ENCODE measurements around the gene PANX2.

DNA sequence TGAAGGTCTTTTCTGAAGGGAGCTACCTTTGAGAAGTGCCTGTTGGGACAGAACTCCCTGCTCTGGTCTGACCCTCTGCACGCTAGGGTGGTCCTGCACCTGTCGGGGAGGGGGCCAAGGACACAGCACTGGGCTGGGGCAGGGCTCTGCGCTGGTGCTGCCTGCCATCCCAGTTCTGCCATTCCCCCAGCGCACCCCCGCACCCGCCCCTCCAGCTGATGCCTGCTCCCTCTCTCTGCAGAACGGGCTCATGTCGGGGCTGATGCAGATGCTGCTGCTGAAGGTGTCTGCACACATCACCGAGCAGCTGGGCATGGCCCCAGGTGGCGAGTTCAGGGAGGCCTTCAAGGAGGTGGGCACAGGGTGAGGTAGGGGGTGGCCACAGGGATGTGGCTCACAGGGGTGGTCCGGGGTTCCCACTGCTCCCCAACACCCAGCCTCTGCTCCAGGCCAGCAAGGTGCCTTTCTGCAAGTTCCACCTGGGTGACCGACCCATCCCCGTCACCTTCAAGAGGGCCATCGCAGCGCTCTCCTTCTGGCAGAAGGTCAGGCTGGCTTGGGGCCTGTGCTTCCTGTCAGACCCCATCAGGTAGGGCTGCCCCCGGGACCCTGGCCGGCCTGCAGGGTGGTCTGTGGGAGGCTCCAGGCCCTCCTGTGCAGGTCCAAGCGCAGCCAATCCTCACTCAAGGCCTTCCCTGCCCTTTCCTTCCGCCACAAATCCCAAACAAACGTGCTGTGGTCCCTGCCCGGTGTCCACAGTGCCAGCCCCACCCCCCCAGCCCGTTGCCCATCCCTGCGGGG lies 26.7 kb downstream of the PANX2 start:
- no peak for TF ChIP-seq POLR2A (IDR thresholded peaks at IDR 0.05; ENCODE audit: low read length)
- TF ChIP-seq GATA1 (IDR thresholded peaks at IDR 0.05; ENCODE audit: low read depth, low read length): no peak

Data from erythroblast (primary cell).